HG02938 (cell line): ENCODE measurements around the gene RIC3.

ENCODE experiments used
- ATAC-seq: cut with Tn5 transposase; IDR thresholded peaks from one replicate; pipeline ENCODE4 v1.9.1; 2021; ENCODE audit warnings: mild to moderate bottlenecking, moderate library complexity; ENCODE audit not compliant: unreplicated experiment

The RIC3 gene

DNA sequence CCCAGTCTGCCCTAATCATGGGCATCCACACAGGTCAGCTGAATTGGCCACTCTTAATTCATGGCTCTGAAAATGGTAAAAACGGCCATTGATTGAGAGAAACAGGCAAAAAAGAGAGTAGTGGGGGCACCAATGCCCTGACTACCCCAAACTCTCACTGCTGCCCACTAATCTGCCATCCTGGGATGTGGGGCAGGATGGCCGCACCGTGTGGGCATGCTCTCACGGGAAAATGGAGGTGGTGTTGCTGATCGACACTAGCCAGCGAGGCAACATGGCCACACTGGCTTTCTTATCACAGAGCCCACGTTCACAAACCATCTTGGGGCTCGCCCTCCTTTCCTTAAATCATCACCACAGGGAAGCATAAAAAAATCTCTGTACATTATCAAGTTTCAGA lies 99.1 kb downstream of the RIC3 start:
- ATAC-seq: no peak

DNA sequence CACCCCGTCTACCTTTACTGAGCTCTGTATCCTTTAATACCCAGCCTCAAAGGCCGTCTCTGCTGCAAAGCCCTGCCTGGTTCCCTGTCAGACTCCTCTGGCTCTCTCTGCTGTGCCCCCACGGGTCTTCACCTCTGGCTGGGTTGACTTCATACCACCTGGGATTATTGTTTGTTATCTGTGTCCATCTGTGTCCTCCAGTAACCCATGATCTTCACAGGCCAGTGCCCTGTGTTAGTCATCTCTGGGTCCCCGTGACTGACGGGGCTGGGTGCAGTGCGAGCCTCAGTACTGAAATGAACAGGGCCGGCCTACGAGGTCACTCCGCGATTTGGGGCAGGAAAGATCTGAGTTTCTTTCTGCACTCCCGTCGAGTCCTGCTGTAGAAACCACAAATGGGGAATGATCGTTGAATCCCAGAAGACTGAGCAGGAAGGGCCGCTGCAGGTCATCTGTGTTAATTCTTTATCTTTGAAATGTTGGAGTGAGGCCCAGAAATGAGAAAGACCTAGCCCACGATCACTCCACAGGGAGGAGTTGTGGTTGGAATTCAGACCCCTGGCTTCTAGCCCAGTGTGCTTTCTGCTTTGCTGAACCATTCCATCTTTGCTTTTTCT lies 100.1 kb downstream of the RIC3 start:
- no peak for ATAC-seq

DNA sequence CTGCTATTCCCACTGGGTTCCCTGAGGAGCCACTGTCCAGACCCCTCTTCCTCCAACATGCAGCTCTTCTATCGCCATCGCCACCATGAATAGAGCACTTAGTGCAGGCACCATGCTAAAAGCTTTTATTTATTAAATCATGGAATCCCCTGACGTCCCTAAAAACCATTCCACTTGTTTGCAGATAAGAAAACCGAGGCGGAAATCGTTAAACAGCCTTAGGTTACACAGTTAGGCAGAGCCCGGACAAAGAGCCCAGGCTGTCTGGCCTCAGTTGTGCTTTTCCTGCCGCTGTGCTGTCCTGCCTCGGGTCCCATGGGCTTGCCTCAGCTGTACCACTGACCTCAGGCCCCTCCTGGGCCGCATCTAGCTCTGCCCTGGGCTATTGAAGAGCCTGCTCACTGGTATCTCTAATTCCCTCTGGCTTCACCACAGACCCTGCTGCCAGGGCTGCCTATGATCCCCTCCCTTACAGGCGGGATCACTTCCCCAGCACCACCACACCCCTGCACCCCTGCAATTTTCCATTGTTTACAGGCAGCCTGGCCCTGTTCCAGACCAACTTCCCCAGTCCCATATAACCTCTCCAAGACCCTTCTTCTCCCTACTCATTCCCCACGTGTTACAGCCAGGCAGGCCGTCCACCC lies 100.8 kb downstream of the RIC3 start:
- ATAC-seq: no peak

DNA sequence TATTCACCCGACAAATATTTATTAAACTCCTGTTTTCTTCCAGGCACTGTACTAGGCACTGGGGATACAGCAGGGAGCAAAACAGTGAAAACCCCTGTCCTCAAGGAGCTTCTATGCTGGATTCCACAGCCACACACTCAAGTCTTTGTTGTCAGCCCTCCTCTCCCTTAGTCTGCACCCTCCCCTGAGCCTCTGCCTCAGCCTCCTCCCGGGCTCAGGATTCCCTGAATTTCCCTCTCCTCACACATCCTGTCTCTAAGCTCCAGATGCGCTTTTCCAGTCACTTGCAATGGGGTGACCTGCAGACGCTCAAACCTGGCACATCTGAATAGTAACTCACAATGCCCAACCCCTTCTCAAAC lies 101.3 kb downstream of the RIC3 start:
- no peak for ATAC-seq

DNA sequence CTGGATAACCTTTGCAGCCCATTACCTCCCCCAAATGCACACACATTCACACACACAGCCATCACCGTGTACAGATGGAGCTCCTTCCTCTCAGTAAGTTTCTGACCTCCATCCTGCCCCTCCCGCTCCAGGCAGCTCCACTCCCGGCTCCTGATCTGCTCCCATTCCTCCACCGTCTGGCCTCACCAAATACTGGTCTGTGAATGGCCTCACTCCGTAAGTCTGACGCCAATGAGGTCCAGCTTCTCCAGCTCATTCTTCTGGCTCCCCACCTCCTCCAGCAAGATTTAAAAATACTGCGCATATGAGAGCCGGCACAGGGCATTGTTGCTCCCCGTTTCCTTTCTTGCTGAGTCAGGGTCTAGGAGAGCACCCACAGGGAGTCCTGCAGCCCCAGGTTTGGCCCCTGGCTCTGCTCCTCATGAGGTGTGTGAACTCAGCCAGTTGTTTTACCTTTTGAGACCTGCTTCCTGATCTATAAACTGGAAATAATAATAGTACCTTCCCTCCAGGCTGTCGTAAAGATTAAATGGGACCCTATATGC lies 101.8 kb downstream of the RIC3 start:
- no peak for ATAC-seq

DNA sequence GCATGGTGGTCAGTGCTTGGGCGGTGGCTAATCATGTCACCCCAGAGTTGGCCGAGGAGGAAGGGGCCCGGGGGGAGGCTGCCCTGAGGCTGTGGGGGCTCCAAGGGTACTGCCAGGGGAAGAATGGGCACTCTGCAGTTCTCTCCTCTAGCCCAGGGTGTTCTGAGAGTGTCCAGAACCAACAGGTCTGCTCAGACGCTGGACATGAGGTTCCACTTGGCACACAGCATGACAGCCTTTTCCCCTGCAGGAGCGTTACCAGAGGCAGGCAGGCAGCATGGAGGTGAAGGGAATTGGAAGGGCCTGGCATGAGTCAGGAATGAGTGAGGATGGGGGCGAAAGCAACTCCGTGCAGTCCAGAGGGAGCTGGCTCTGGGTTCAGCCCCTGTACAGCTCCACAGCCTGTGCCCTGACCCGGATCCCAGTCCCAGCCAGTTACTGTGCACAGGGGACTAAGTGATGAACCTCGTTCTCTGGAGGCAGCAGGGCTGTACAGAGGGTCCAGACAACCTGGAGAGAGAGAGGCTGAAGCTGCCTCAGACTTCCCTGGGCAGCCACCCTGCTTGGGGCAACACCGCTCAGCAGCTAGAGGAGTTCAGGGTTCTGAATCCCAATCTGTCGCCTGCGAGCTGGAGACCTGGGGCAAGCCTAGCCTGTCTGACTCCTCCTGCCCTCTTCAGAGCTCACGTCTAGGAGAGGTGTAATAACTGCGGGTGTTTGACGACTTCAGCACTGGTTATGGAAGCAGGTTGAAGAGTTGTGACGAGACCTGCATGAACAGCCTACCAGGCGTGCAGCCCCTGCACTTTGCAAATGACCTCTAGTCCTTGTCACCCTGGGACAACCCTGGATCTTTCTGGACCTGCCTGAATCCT lies 102.6 kb downstream of the RIC3 start:
- no peak for ATAC-seq

DNA sequence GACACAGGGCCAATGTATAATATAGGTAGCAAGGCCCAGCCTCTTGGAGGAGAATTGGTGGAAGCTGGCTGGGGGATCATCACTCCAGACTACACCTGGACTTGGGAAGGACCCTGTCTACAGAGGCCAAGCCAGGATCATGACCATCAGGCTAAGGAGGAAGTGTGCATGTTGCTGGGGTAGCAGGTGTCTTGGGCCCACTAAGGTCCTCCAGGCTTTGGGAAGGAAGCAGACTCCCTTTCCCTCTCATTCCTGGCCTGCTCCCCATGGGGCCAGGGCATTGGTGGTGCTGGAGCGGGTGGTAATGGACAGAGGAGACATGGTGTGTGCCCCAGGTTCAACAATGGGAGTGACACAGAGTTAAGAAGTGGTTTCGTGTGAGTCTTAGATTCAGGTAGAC lies 103.8 kb downstream of the RIC3 start:
- ATAC-seq: no peak

DNA sequence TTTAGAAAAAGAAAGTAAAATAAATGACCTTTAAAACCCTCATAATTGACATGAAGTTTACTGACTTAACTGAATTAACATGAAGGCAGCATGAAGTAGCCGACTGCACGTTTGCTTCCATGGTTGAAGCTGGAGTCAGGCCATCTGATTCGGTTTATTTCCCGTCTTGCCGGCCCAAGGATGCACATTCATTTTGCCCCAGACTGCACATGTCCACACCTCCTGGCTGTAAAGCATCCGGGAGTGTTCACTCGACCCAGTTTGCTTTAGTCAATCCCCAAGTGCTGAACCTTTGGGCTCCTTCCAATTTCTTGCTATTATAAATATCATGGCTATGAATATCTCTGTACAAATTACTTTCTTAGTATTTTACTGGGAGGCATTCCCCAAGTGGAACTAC lies 105.5 kb downstream of the RIC3 start:
- no peak for ATAC-seq

DNA sequence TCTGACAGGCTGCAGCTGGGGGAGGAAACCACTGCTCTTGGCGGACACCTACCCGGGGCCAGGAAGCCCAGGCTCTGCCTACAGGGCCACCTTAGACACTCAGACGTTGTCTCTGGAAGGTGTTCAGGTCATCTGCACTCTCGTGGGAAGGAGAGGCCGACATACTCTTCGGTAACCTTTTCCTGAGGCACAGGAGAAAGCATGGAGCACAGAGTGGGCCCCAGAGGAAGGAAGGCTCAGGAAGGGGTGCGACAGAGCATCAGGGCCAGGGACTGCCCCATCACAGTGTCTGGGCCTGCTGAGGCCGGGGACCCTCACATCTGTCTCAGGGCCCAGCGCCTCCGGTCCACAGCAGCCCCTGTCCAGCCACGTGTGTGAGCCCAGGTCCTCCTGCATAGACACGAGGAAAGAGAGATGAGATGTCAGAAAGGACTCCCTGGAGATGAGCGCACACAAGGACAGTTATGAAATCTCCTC lies 106.0 kb downstream of the RIC3 start:
- ATAC-seq: no peak

DNA sequence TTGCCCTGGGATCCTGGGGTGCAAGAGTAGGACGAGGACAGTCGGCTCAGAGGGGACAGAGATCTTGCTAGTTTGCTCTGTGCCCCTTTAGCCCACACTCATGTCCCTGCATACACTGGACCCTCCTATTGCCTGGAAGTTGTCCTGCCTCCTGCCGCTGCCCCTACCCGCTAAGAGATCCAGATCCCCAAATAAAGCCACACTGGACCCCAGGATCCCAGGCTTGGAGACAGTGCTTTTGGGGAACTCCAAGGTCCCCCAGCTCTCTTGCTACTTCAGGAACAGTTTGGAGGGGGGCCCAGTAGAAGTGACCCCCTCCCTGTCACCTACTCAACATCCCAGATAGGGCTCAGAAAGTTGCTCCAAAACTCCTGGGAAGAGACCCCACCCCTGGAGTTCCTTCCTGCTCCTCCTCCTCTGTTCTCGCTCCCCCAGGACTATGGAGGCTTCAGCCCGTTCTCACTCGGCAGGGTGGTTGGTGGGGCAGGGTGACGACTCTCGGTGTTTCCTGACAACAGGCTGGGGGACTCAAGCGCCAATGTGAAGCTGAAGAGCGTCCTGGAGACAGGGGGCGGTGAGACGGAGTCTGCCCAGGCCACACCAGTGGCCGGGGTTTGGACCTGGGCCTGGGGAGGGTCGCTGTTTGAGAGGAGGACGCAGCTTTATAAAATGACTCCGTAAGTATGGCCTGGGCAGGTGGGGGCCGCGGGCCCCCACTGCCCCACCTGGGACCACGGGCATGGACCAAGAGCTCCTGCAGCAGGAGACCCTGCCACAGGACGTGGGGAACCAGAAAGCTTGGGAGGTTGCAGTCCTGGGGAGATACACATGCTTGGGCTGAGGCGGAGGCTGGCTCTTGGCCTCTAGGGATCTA lies 107.0 kb downstream of the RIC3 start:
- ATAC-seq: no peak

DNA sequence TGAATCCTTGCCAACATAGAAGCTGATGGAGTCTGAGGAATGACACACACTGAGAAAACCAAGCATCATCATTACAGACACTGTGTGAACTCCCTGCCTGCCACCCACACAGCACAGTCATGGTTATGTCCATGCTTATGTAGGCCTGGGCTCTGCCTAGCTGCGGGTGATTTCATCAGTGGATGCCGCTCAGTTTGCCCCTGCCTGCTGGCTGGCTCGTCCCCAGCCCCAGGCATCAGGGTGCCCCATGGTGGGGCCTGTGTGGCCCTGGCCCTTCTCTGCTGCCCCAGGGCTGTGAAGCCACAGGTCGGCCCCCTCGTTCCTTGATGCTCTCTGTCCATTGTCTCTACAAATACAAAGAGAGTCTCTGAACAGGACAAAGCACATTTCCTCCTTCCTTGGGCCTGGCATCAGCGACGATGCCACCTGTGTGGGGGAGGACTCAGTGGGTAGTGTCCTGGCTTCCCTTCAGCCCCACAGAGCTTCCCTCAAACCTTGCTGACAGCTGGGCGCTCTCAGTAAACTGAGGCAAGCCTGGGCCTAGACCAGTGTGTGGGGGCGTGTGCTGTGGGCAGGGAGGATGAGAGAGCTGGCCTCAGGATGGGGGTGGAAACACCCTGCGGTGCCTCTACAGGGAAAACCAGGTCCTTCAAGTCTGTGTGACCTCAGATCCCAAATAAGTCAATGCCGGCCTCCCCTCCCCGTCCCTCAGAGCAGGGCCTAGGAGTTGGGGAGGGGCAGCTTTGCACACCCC lies 107.8 kb downstream of the RIC3 start:
- ATAC-seq: no peak

DNA sequence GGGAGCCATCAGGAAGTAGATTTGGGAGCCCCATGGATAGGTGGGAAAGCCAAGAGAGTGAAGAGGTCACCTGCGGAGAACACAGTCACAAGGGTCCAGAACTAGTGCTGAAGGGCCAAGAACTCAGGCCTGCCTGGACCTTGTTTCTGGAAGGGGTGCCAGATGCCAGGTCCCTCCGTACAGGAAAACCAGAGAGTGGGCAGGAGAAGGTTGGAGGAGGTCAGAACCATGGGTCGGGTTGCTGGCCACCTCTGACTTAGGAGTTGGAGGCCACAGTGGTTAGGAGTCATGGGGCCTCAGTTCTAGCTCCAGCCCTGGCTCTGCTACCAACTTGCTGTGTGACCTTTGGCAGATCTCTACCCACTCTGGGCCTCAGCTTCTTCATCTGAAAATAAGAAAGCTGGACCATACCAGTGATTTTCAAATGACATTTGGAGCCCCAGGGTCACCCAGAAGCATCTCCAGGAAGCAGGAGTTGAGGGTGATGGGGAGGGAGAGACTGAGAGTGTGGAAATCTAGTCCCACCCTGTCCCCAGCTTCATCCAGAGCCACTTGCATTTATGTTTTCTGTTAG lies 108.6 kb downstream of the RIC3 start:
- ATAC-seq: no peak

DNA sequence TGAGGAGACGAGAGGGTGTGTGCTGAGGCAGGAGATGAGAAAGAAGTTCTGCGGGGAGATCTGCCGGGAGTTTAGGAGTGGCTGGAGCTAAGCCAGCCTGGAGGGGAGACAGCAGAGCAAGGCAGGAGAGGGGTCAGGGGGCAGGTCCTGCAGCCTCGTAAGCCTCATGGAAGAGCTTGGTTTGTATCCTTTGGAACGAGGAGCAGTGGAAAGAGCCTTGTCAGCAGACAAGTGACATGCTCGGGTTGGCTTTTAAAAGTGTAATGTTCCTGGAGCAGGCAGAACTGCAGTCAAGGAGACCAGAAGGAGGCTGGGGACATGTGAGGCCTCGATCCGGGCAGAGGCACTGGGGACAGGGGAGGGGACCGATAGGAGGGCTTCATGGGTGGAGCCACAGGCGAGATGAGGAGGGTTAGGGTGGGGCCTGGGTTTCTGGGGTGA lies 109.2 kb downstream of the RIC3 start:
- ATAC-seq: no peak

DNA sequence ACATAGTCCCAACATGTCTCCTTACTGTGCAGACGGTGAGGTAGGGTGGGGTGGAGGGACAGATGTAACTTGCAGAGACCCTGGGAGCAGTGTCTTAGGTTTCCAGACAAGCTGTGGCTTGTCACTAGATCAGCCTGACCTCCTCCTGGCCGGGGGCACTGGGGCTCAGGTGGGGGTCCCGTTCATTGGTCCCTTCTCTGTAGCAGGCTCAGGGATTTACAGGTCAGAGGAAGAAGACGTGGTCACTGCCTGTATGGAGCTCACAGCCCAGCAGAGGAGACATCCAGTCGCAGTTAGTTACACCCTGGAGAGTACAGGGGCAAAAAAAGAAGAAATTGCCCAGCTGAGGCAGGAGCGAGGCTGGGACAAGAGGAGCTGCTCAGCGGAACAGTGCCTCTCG lies 109.8 kb downstream of the RIC3 start:
- no peak for ATAC-seq

DNA sequence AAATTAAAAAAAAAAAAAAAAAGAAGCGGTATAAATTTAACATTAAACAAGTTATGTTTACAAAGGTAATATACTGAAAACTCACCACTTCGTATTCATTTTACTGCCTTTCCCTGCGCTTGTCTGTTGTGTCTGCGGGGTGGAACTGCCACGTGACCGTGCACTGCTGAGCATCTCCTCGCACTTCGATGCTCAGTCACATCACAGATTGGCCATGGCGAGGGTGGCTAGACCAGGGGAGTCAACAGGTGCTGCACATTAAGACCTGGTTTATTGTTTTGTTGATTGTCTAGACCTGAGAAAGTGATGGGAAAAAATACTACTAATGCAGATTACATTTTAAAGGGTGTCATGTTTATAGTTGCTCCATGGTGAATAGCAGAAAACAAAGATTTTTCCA lies 110.6 kb downstream of the RIC3 start:
- ATAC-seq: no peak

DNA sequence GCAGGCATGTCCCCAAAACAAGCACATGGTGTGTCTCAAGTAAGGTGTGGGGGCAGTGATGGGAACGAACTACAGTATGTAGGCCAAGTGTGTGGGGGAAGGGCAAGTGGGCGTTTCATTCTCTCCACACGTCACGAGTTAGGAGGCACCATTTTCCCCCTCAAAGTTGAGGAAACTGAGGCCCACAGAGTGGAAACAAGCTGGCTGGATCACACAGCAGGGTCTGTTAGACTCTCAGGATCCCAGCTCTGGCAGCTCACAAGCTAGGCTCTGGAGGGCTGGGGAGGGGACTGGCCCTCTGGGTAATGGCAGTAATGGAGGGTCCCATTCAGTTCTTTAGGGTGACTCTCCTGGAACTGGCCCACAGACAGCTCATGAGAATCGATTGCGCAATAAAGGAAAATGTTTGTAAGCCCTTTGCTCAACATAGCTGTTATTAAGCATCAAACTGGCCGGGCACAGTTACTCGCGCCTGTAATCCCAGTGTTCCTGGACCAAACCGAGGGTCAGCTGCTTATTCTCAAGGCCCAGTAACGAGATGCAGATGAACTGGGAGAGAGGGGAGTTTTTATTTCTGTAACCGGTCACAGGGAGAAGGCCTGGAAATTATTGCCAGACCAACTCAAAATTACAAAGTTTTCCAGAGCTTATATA lies 111.9 kb downstream of the RIC3 start:
- ATAC-seq: no peak
